ENCODE data around the gene POC5. TPM values are rescaled to one million over a fixed set of nuclear protein-coding genes. Genes with fewer than 3 reads are reported as not detected.

The POC5 gene
- total RNA-seq, 4 donors from 2014 or later: 8.8 to 47.6 (median 27.8) TPM

- no peaks in the 10 kb centered on the region for H3K27me3 ChIP-seq
- no peak overlapping the region for H3K27ac ChIP-seq
- TF ChIP-seq CTCF (IDR thresholded peaks at IDR 0.05): no peak
- TF ChIP-seq POLR2A (IDR thresholded peaks at IDR 0.05): no peak
Observed at GRCh38 chr5:75662061-75662460, 55.2 kb downstream of the POC5 start.

GRCh38 chr5:75660678-75661465, 56.4 kb downstream of the POC5 start:
- no peak for DNase-seq
- no peaks in the 10 kb centered on the region for H3K9me3 ChIP-seq
- no peak overlapping the region for H3K27ac ChIP-seq
- no peaks in the 10 kb centered on the region for H3K27me3 ChIP-seq
- no peak for TF ChIP-seq CTCF (IDR thresholded peaks at IDR 0.05)
- no peak for TF ChIP-seq POLR2A (IDR thresholded peaks at IDR 0.05)
- intact Hi-C loops (cut with DNase I; ENCODE audit: low total_unique reads): no loop called here
- no peaks in the 10 kb centered on the region for H3K4me1 ChIP-seq
- H3K36me3 ChIP-seq: no peaks in the 10 kb centered on the region
- H3K4me3 ChIP-seq: no peak overlapping the region

More at GRCh38 chr5:75662061-75662460, 55.2 kb downstream of the POC5 start:
- Histone ChIP-seq H3K9me3 (no peaks in the 10 kb centered on the region), H3K4me1 (no peaks in the 10 kb centered on the region), H3K4me3 (no peak overlapping the region), H3K36me3 (no peaks in the 10 kb centered on the region)
- intact Hi-C loops (cut with DNase I; ENCODE audit: low total_unique reads): no loop called here
- no peak for DNase-seq

- Histone ChIP-seq H3K9me3 (no peaks in the 10 kb centered on the region), H3K27me3 (no peaks in the 10 kb centered on the region), H3K27ac (no peak overlapping the region), H3K4me3 (no peak overlapping the region), H3K4me1 (no peaks in the 10 kb centered on the region), H3K36me3 (no peaks in the 10 kb centered on the region)
- intact Hi-C loops (cut with DNase I; ENCODE audit: low total_unique reads): no loop called here
- TF ChIP-seq POLR2A (IDR thresholded peaks at IDR 0.05) (no peak), CTCF (IDR thresholded peaks at IDR 0.05) (no peak)
- DNase-seq: no peak
Observed at GRCh38 chr5:75659791-75660450, 57.3 kb downstream of the POC5 start.

- H3K27me3 ChIP-seq: no peaks in the 10 kb centered on the region
- DNase-seq: no peak
Observed at GRCh38 chr5:75656311-75657003, 60.8 kb downstream of the POC5 start.

More at GRCh38 chr5:75656311-75657003, 60.8 kb downstream of the POC5 start:
- Histone ChIP-seq H3K27ac (peak overlapping the region; percentile 23 to 38), H3K36me3 (no peaks in the 10 kb centered on the region), H3K9me3 (no peaks in the 10 kb centered on the region), H3K4me3 (peak overlapping the region; percentile 27 to 31), H3K4me1 (no peaks in the 10 kb centered on the region)
- no peak for TF ChIP-seq POLR2A (IDR thresholded peaks at IDR 0.05)
- no peak for TF ChIP-seq CTCF (IDR thresholded peaks at IDR 0.05)
- intact Hi-C loops (cut with DNase I; ENCODE audit: low total_unique reads): no loop called here
